GM18507 (cell line): ENCODE measurements around the gene S100A14.
"Not testable (repeated sequence)": the region's sequence is repeated elsewhere in the genome, so short reads cannot be mapped to it uniquely, and the experiment has no call there.

ENCODE experiments used
- DNase-seq: peaks from one replicate; pipeline ENCODE4 v3.0.0; 2011; ENCODE audit warnings: low read depth; ENCODE audit not compliant: insufficient read length; ENCODE audit errors: extremely low spot score
- FAIRE-seq: peaks from 2 replicates; lab custom pipeline; 2011; peaks lifted over from hg19 to GRCh38; lab: Jason Lieb, UNC

S100A14 gene

DNA sequence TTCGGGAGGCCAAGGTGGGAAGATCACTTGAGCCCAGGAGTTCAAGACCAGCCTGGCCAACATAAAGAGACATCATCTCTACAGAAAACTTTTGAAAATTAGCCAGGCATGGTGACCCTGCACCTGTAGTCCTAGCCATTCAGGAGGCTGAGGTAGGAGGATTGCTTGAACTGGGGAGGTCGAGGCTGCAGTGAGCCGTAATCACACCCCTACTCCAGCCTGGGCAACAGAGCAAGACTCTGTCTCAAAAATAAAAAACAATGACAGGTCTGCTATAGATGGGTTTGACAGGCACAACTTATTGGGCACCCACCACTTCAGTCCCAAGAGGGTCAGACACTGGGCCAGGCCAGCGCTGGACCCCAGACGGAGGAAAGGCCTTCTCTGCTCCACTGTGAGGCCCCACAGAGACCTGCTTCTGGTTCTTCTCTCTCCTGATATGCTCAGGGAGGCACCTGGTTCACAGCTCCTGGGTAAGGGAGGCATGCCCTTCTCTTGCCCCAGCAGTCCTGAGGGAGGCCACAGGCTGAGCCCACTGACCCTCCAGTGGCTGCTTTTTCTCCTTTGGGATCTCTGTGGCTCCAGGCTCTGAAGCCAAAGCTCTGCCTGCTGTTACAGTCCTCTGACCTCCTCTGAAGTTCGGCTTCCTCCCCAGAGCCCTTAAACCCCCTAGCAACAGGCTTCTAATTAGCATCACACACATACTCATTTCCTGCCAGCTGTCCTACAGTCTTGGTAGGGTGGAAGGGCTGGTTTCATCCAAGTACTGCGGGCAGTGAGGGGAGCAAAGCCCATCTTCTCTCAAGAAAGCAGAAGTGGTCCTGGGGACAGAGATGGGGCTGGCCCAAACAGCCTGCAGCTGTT is 17.6 kb downstream of the S100A14 start:
- DNase-seq (peak; percentile 75), FAIRE-seq (peak; percentile 93)

DNA sequence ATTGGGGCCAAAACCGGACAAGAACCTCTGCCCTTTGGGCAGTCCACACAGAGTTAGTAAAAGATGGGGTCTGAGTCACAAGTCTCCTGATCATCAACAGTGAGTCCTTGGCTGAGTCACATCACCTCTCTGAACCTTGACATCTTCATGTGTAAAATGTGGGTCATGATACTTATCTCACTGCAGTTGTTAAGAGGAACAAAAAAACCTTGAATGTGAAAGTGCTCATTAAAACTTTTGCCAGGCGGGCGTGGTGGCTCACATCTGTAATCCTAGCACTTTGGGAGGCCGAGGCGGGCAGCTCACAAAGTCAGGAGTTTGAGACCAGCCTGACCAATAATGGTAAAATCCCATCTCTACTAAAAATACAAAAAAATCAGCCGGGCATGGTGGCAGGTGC is 18.9 kb downstream of the S100A14 start:
- no peak for FAIRE-seq
- no peak for DNase-seq

DNA sequence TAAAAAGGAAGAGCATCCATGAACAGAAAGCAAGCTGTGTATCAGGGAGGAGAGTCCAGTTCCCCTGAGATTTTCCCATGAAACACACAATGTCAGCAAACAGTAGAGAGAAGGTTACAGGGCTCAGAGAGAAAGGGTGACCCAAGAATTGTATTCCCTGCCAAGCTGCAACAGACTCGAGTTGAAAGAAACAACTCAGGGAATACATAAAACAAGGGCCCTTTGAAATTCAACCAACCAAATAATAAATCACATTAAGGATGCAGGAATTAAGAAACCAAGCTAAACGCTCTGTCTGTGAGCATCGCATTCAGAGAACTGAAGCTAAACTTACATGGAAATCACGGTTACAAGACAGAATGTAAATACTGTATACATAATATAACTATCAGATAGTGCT is 23.4 kb downstream of the S100A14 start:
- no peak for FAIRE-seq

DNA sequence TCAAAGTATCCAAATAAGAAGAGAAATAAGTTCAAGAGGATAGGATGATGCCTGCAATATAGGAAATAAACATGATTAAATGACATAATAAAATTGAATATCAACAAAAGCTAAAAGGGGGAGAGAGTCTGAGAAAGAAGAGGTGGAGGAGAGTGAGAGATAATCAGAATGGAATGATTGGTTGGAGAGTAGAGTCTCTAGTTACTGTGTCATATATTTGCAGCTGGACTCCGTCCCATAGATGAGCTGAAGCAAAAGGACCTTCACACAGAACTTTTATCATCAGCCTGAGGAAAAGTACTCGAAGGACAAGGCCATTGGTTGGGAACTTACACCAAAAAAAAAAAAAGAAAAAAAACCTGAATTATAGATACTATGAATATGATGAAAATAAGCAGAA is 27.6 kb downstream of the S100A14 start:
- FAIRE-seq (no peak), DNase-seq (no peak)

More for the DNA sequence above, 23.4 kb downstream of the S100A14 start:
- no peak for DNase-seq

DNA sequence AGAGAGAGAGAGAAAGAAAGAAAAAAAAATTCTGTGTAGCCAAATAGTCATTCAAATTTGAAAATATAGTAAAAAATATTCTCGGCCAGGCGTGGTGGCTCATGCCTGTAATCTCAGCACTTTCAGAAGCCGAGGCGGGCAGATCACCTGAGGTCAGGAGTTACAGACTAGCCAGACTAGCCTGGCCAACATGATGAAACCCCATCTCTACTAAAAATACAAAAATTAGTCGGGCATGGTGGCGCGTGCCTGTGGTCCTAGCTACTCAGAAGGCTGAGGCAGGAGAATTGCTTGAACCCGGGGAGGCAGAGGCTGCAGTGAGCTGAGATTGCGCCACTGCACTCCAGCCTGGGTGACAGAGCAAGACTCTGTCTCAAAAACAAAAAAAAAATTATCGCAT is 28.1 kb downstream of the S100A14 start:
- not testable (repeated sequence) for DNase-seq, FAIRE-seq

DNA sequence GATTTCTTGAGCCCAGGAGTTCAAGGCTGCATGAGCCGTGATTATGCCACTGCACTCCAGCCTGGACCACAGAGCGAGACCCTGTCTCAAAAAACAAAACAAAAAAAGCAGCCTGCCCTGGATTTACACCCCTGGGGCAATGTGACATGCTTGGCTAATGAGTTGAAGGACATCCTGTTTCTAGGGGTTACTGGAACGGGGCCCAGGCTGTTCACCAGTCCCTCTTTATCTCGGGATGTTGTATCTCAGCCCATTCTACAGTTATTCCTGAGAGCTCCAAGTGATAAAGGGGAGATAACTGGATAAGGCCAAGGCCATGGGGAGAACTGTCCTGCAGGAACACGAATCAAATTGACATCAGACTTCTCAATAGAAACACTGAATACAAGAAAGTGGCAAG is 28.8 kb downstream of the S100A14 start:
- DNase-seq (no peak), FAIRE-seq (no peak)

DNA sequence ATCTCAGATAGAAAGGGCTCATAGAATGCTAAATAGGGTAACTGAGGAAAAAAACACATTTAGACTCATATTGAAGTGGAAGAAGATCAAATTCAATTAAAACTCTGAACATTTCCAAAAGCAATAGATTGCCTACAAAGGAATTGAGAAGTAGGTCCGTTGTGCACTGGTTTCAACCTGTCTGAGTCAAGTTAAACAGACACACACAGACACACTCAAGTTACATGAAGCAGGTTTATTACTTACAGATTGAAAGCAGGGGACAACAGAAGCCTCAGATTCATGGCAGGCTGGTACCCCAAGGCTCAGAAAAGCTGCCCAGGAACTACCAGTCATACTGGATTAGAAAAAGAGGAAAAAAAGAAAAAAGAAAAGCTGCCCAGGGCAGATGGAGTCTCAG is 29.8 kb downstream of the S100A14 start:
- no peak for FAIRE-seq

DNA sequence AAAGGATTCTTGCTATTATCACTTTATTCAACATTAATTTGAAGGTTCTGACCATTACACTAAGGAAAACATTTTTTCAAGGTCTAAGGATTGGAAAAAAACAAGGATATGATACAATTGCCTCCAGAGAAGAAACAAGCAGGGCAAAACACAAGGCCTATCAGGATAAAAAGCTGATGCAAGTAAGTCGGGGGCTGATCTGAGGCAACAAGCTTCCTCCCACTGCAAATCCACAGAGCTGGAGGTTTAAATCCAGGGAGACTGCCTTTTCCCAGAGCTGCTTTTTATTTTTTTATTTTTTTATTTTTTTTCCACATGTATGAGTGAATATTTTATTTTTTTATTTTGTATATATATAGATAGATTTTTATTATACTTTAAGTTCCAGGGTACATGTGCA is 31.1 kb downstream of the S100A14 start:
- FAIRE-seq (no peak), DNase-seq (no peak)

More for the DNA sequence above, 29.8 kb downstream of the S100A14 start:
- no peak for DNase-seq

DNA sequence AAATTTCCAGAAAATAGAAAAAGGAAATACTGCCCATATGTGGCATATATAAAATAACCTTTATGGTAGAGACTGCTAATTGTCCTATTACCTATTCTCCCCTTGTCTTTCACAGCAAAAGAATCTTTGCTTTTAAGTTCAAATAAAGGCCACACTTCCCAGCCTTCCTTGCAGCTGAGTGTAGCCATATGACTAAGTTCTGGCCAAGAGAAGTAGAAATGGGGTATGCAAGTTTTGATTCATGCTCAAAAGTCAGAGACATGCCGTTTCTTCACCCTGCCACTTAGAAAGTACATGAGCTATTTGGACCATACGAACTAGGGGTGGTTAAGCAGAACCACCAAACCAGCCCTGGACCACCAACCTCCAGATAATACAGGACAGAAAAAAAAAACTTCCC is 32.1 kb downstream of the S100A14 start:
- no peak for FAIRE-seq
- DNase-seq: no peak

DNA sequence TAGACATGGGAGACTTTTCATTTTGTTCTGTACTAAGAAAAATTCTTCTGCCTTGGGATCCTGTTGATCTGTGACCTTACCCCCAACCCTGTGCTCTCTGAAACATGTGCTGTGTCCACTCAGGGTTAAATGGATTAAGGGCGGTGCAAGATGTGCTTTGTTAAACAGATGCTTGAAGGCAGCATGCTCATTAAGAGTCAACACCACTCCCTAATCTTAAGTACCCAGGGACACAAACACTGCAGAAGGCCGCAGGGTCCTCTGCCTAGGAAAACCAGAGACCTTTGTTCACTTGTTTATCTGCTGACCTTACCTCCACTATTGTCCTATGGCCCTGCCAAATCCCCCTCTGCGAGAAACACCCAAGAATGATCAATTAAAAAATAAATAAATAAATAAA is 32.6 kb downstream of the S100A14 start:
- not testable (repeated sequence) for FAIRE-seq, DNase-seq

DNA sequence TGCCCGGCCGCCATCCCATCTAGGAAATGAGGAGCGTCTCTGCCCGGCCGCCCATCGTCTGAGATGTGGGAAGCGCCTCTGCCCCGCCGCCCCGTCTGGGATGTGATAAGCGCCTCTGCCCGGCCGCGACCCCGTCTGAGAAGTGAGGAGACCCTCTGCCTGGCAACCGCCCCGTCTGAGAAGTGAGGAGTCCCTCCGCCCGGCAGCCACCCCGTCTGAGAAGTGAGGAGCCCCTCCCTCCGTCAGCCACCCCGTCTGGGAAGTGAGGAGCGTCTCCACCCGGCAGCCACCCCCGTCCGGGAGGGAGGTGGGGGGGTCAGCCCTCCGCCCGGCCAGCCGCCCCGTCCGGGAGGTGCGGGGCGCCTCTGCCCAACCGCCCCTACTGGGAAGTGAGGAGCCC is 33.3 kb downstream of the S100A14 start:
- not testable (repeated sequence) for FAIRE-seq

DNA sequence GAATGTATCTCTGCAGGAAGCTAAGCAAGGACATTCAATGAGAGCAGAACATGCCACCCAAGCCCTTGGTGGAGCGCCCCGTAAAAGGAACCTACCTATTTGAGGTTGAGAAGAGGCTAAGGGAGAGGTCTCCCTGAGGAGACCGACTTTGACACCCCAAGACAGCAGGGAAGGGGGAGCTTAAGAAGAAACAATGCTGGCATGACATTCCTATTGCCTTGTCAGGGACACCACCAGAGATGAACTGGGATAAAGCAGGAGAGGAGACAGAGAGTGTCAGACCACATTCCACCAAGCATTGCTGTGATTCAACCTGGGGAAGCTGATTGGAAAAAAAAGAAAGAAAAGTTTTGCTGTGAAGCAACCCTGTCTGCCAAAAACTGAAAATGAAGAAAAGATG is 37.2 kb downstream of the S100A14 start:
- DNase-seq (no peak), FAIRE-seq (no peak)

More for the DNA sequence above, 33.3 kb downstream of the S100A14 start:
- DNase-seq: not testable (repeated sequence)

DNA sequence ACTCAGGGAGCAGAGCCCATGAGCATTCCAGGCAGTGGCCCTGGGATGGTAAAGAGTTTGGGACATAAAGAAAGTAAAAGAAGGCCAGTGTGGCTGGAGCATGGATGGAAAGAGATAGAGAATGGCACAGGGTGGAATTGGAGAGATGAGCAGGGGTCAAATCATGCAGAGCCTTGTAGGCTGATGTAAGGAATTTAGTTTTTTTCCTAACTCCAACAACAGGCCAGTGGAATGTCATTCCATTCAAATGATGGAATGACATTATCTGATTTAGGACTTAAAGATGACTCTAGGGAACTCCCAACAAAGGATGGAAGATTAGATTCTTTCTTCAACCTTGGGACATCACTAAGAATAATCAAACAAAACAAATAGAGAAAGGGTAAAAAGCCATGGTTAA is 37.6 kb downstream of the S100A14 start:
- DNase-seq: no peak
- no peak for FAIRE-seq

DNA sequence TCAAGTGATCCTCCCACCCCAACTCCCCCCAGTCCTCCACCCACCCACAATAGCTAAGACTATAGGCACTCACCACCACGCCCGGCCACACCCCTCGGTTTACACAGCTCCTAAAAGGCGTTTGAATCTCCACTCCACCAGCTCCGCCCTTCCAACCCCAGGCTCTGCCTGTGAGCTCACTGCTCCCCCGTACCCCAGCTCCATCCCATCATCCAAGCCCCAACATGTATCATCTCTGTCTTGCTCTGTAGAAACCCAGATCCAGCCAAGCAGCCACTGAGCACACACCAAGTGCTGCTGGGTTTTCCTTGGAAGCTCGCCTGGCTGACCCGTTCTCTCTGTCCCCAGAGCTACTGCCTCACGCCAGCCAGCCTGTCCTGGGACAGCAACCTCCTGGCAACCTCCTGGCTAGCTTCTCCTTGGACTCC is 38.5 kb downstream of the S100A14 start:
- DNase-seq: no peak
- FAIRE-seq: no peak

DNA sequence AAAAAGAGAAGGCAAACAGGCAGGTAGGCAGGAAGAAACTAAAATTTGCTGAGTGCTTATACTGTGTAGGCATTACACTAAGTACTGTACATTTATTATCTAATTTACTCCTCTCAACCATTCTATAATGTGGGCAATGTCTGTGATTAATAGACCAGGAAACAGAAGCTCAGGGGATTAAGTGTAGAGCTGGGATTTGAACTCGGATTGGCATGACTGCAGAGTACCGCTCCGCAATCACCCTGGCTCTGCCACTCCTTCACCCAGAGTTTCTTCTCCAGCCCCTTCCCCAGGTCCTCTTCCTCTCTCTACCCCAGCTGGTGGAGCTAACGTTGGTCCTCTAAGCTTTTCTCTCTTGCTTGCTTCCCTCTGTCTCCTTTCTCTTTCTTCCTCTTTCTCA is 39.0 kb downstream of the S100A14 start:
- DNase-seq (no peak), FAIRE-seq (no peak)

DNA sequence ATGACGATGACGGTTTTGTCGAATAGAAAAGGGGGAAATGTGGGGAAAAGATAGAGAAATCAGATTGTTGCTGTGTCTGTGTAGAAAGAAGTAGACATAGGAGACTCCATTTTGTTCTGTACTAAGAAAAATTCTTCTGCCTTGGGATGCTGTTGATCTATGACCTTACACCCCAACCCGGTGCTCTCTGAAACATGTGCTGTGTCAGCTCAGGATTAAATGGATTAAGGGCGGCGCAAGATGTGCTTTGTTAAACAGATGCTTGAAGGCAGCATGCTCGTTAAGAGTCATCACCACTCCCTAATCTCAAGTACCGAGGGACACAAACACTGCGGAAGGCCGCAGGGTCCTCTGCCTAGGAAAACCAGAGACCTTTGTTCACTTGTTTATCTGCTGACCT is 40.6 kb downstream of the S100A14 start:
- DNase-seq, FAIRE-seq: not testable (repeated sequence)

DNA sequence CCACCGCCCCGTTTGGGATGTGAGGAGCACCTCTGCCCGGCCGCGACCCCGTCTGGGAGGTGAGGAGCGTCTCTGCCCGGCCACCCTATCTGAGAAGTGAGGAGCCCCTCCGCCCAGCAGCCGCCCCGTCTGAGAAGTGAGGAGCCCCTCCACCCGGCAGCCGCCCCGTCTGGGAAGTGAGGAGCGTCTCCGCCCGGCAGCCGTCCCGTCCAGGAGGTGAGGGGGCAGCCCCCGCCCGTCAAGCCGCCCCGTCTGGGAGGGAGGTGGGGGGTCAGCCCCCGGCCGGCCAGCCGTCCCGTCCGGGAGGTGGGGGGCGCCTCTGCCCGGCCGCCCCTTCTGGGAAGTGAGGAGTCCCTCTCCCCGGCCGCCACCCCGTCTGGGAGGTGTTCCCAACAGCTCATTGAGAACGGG is 41.0 kb downstream of the S100A14 start:
- not testable (repeated sequence) for FAIRE-seq, DNase-seq

DNA sequence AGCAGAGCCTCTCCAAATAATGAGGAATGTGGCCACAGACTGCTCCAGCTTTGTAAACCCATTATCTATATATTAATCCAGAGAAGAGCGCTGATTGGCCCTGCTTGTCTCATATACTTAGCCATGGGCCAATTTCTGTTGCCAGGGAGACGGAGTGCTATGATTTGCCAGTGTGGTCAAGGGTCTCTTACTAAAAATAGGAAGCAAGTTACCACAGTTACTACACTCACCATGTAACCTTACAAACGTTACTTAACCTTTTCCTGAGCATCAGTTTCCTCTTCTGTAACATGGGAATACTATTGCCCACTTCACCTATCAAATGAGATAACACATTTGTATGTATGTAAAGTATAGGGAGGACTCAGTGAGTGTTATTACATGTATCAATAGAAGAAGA is 42.8 kb downstream of the S100A14 start:
- FAIRE-seq (no peak), DNase-seq (no peak)

DNA sequence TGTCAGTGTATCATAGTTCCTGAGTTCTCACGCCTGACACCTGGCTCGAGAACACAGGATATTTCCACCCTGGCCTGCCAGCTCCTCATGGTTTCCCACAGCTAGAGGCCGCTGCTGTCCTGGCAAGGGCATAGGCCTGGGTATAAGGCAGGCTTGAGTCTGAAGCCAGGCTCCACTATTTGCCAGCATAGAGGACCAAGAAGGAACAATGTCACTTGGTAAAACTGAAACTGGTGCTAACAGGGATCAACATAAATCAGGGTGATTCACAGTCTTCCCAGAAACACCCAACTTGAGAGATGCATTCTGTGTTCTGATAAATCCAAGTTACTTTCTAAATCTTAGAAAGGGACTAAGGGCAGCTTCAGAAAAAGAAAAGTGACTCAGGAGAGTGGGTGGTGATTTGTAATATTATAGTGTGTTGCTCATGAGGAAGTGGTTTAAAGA is 43.5 kb downstream of the S100A14 start:
- DNase-seq (no peak), FAIRE-seq (peak; percentile 29)

DNA sequence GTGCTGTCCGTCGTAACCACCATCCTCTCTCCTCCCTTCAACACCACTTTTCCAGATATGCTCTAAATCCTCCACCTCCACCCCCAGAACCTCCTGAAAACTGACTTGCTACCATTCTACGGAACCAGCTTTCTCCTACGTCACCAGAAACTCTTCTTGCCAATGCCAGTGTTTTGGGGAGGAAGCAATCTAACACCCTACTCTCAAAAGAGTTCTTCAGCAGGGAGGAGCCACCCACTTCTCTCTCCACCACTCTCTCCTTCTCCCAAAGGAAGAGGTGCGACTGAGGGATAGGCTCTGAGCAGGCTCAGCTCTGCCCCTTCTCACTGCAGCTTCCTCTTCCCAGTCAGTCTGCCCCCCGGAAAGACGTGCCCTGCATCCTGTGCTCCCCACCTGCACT is 44.4 kb downstream of the S100A14 start:
- DNase-seq (no peak), FAIRE-seq (no peak)

DNA sequence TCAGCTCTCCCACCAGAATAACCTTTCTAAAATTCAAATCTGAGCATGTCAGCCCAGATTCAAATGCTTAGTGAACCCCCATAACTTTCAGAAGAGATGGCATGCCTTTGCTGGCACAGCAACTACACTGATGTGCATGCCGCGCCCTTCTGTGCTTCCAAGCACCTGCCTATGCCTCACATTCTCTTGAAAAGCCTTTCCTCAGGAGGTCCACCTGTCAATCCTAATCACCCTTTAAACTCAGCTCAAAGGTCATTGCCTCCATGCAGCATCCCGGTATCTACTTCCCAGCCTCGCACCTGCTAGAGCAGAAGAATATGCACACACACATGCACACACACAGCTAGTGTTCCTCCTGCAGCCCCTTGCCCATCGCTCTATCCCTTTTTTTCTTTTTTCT is 45.3 kb downstream of the S100A14 start:
- FAIRE-seq: no peak
- no peak for DNase-seq
